WTC11 (cell line): ENCODE data around the gene KCNJ14. TPM values are rescaled to one million over a fixed set of nuclear protein-coding genes. Genes with fewer than 3 reads are reported as not detected.

Source experiments
- ATAC-seq: fragments of 200-7000 bp; cut with Tn5 transposase; 2 replicates; pipeline ENCODE4 v1.10.0; 2021; ENCODE audit warnings: mild to moderate bottlenecking, moderate library complexity
- CTCF ChIA-PET: fragments of 300-600 bp; sonication (Branson Sonifier 250); formaldehyde crosslinking; loops from one replicate; lab custom pipeline; 2021; ENCODE audit warnings: antibody characterized with exemption; lab: Charles Lee
- POLR2A ChIA-PET: fragments of 350-600 bp; sonication (Branson Sonifier 250); formaldehyde crosslinking; loops from one replicate; lab custom pipeline; 2021; ENCODE audit warnings: antibody characterized with exemption; lab: Charles Lee
- DNase-seq: peaks from one replicate; pipeline ENCODE4 v3.0.0; 2021; ENCODE audit warnings: low spot score
- H3K27ac Mint-ChIP-seq: 2 replicates; pipeline ENCODE4 v1.8.0; 2021; ENCODE audit warnings: mixed read lengths
- H3K27me3 Mint-ChIP-seq: 2 replicates; pipeline ENCODE4 v1.8.0; 2021; ENCODE audit warnings: low read depth, mild to moderate bottlenecking, moderate library complexity, mixed read lengths
- H3K36me3 Mint-ChIP-seq: 2 replicates; pipeline ENCODE4 v1.8.0; 2021; ENCODE audit warnings: mixed read lengths
- H3K4me1 Mint-ChIP-seq: 2 replicates; pipeline ENCODE4 v1.8.0; 2022; ENCODE audit warnings: mixed read lengths
- H3K4me3 Mint-ChIP-seq: 2 replicates; pipeline ENCODE4 v1.8.0; 2021; ENCODE audit warnings: mild to moderate bottlenecking, moderate library complexity, mixed read lengths
- H3K9me3 Mint-ChIP-seq: 2 replicates; pipeline ENCODE4 v1.8.0; 2021; ENCODE audit warnings: mixed read lengths
- ATF2 ChIP-seq: sonication (generic); formaldehyde crosslinking; IDR thresholded peaks from 2 replicates; pipeline ENCODE4 v1.8.1; 2022; ENCODE audit warnings: low read depth, missing genetic modification reagents, borderline replicate concordance
- CDX4 ChIP-seq: fragments of 250-450 bp; sonication (Bioruptor Pico); IDR thresholded peaks from 2 replicates; pipeline ENCODE4 v1.9.0; 2021; ENCODE audit warnings: moderate library complexity, mild to moderate bottlenecking, inconsistent platforms, borderline replicate concordance
- CREB1 ChIP-seq: sonication (generic); formaldehyde crosslinking; IDR thresholded peaks from 2 replicates; pipeline ENCODE4 v1.8.0; 2023; ENCODE audit warnings: mild to moderate bottlenecking, missing genetic modification reagents
- CREM ChIP-seq: sonication (generic); formaldehyde crosslinking; IDR thresholded peaks from 2 replicates; pipeline ENCODE4 v1.8.1; 2022; ENCODE audit warnings: mild to moderate bottlenecking, missing genetic modification reagents, moderate library complexity
- ETV6 ChIP-seq: sonication (generic); formaldehyde crosslinking; IDR thresholded peaks from 2 replicates; pipeline ENCODE4 v1.8.1; 2022; ENCODE audit warnings: mild to moderate bottlenecking, missing genetic modification reagents
- GABPB1 ChIP-seq: sonication (generic); formaldehyde crosslinking; IDR thresholded peaks from 2 replicates; pipeline ENCODE4 v1.8.1; 2023; ENCODE audit warnings: mild to moderate bottlenecking, missing genetic modification reagents
- MLX ChIP-seq: sonication (generic); formaldehyde crosslinking; IDR thresholded peaks from 2 replicates; pipeline ENCODE4 v1.8.1; 2023; ENCODE audit warnings: mild to moderate bottlenecking, missing genetic modification reagents, moderate library complexity
- NFATC4 ChIP-seq: fragments of 250-450 bp; sonication (Bioruptor Pico); IDR thresholded peaks from 2 replicates; pipeline ENCODE4 v1.9.0; 2021; ENCODE audit warnings: mild to moderate bottlenecking
- NFYB ChIP-seq: sonication (generic); formaldehyde crosslinking; conservative IDR thresholded peaks from 2 replicates; pipeline ENCODE4 v1.8.0; 2022; ENCODE audit warnings: low read depth, missing genetic modification reagents
- NR3C1 ChIP-seq: sonication (generic); formaldehyde crosslinking; conservative IDR thresholded peaks from 2 replicates; pipeline ENCODE4 v1.8.1; 2023; ENCODE audit warnings: low read depth, mild to moderate bottlenecking, missing genetic modification reagents
- SMAD3 ChIP-seq: sonication (generic); formaldehyde crosslinking; IDR thresholded peaks from 2 replicates; pipeline ENCODE4 v1.8.0; 2022; ENCODE audit warnings: missing genetic modification reagents, mild to moderate bottlenecking, borderline replicate concordance
- SMAD4 ChIP-seq: sonication (generic); formaldehyde crosslinking; IDR thresholded peaks from 2 replicates; pipeline ENCODE4 v1.8.0; 2022; ENCODE audit warnings: mild to moderate bottlenecking, missing genetic modification reagents
- TCF7 ChIP-seq: sonication (generic); formaldehyde crosslinking; IDR thresholded peaks from 2 replicates; pipeline ENCODE4 v1.8.0; 2022; ENCODE audit warnings: mild to moderate bottlenecking, low read depth, missing genetic modification reagents, moderate library complexity
- TEAD4 ChIP-seq: sonication (generic); formaldehyde crosslinking; IDR thresholded peaks from 2 replicates; pipeline ENCODE4 v1.8.0; 2022; ENCODE audit warnings: mild to moderate bottlenecking, missing genetic modification reagents
- USF2 ChIP-seq: sonication (generic); formaldehyde crosslinking; IDR thresholded peaks from 2 replicates; pipeline ENCODE4 v1.8.1; 2023; ENCODE audit warnings: mild to moderate bottlenecking, missing genetic modification reagents, moderate library complexity
- ZNF138 ChIP-seq: sonication (generic); formaldehyde crosslinking; conservative IDR thresholded peaks from 2 replicates; pipeline ENCODE4 v1.8.1; 2022; ENCODE audit warnings: mild to moderate bottlenecking, moderate library complexity, missing genetic modification reagents
- ZNF232 ChIP-seq: sonication (generic); formaldehyde crosslinking; IDR thresholded peaks from 2 replicates; pipeline ENCODE4 v1.8.0; 2022; ENCODE audit warnings: mild to moderate bottlenecking, missing genetic modification reagents
- ZNF416 ChIP-seq: fragments of 250-450 bp; sonication (Bioruptor Pico); IDR thresholded peaks from 2 replicates; pipeline ENCODE4 v1.9.0; 2021; ENCODE audit warnings: mild to moderate bottlenecking, inconsistent platforms
- ZNF532 ChIP-seq: fragments of 250-450 bp; sonication (Bioruptor Pico); IDR thresholded peaks from 2 replicates; pipeline ENCODE4 v1.9.0; 2021; ENCODE audit warnings: mild to moderate bottlenecking, borderline replicate concordance
- ZNF671 ChIP-seq: fragments of 250-450 bp; sonication (Bioruptor Pico); IDR thresholded peaks from 2 replicates; pipeline ENCODE4 v1.8.0; 2021; ENCODE audit warnings: mild to moderate bottlenecking
- total RNA-seq: library from RNA; stranded (reverse); gene quantifications from 3 replicates; pipeline ENCODE4 v1.2.3, GENCODE V29; 2021

The KCNJ14 gene
- total RNA-seq, 1 experiment from 2014 or later, result 1.4 TPM

- Mint-ChIP-seq H3K9me3 (no peaks in the 10 kb centered on the region), H3K27ac (no peak overlapping the region), H3K27me3 (peaks cover 25% of the 10 kb centered on the region), H3K4me3 (no peak overlapping the region), H3K4me1 (peaks cover 18% of the 10 kb centered on the region), H3K36me3 (no peaks in the 10 kb centered on the region)
- DNase-seq, result no peak
- POLR2A ChIA-PET, result interaction anchor here (0.6 kb wide), 1 partner anchor 528 kb away, joined by 3 read pairs; no protein-coding TSS in a partner anchor
- ATAC-seq, result no peak
- CTCF ChIA-PET, result interaction anchor here (1.0 kb wide), 2 partner anchors 9 to 87 kb away, joined by 3 read pairs; no protein-coding TSS in a partner anchor
- no peak for TF ChIP-seq CREM
- no peak for TF ChIP-seq NFATC4 (CRISPR knock-in tag)
- no peak for TF ChIP-seq ZNF232 (CRISPR knock-in tag)
- TF ChIP-seq MLX, result no peak
- no peak for TF ChIP-seq TCF7 (CRISPR knock-in tag)
- TF ChIP-seq ETV6 (CRISPR knock-in tag), result no peak
- no peak for TF ChIP-seq ATF2 (CRISPR knock-in tag)
- no peak for TF ChIP-seq ZNF416 (CRISPR knock-in tag)
- TF ChIP-seq CREB1, result no peak
- TF ChIP-seq ZNF532, result no peak
- TF ChIP-seq ZNF138 (CRISPR knock-in tag), result no peak
- no peak for TF ChIP-seq SMAD3
- TF ChIP-seq GABPB1 (CRISPR knock-in tag), result no peak
Measured at GRCh38 chr19:48496959-48497727, 41.8 kb downstream of the KCNJ14 start.

GRCh38 chr19:48497728-48498594 is 42.6 kb downstream of the KCNJ14 start:
- H3K9me3 Mint-ChIP-seq, result no peaks in the 10 kb centered on the region
- no peaks in the 10 kb centered on the region for H3K36me3 Mint-ChIP-seq
- no peak overlapping the region for H3K4me3 Mint-ChIP-seq
- ChIA-PET CTCF (no interaction called here), POLR2A (no interaction called here)
- TF ChIP-seq USF2 (no peak), ZNF671 (no peak), TEAD4 (CRISPR knock-in tag) (no peak), NR3C1 (CRISPR knock-in tag) (no peak), CDX4 (CRISPR knock-in tag) (no peak), NFYB (no peak), CREB1 (no peak), SMAD4 (CRISPR knock-in tag) (no peak), ZNF532 (no peak)
- ATAC-seq (no peak), DNase-seq (no peak)
- H3K27ac Mint-ChIP-seq, result no peak overlapping the region; the same call in 1 of the 2 replicates
- H3K4me1 Mint-ChIP-seq, result peaks cover 17% of the 10 kb centered on the region
- H3K27me3 Mint-ChIP-seq, result peaks cover 25% of the 10 kb centered on the region
